ENCODE measurements around the gene PLCL2.
"Not testable (repeated sequence)": the region's sequence is repeated elsewhere in the genome, so short reads cannot be mapped to it uniquely, and the experiment has no call there.

PLCL2 gene

DNA sequence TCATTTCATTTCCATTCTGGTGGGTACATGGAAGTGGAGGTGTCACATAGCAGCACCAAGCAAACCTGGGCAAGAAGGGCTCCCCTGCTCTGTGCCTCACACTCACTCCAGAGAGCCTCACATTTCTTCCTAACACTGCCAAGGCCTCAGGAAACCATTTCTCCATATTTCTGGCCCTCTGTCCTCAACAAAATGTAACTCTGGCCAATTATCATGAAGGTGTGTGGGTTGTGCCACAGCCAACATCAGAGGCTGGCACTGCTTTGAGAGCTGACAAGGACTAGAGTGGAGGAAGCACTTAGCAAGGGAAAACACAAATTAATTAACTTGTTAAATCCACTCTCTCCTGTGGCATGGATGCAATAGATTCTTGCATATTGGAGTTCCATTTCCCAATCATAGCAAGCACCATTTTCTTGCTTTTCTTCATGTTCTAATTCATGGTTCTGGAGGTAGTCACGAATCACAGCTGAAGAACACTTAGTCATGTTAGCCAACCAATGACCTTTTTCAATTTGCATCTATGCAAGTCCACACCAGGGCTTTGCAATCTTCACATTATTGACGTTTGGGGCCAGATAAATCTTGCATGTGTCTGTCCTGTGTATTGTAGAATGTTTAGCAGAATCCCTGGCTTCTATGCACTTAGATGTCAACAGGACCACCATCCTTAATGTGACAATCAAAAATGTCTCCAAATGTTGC, 241.1 kb downstream of the PLCL2 start:
- TF ChIP-seq EZH2phosphoT487 (IDR thresholded peaks at IDR 0.05; ENCODE audit: low read depth) = no peak
- TF ChIP-seq, protein P1, sequence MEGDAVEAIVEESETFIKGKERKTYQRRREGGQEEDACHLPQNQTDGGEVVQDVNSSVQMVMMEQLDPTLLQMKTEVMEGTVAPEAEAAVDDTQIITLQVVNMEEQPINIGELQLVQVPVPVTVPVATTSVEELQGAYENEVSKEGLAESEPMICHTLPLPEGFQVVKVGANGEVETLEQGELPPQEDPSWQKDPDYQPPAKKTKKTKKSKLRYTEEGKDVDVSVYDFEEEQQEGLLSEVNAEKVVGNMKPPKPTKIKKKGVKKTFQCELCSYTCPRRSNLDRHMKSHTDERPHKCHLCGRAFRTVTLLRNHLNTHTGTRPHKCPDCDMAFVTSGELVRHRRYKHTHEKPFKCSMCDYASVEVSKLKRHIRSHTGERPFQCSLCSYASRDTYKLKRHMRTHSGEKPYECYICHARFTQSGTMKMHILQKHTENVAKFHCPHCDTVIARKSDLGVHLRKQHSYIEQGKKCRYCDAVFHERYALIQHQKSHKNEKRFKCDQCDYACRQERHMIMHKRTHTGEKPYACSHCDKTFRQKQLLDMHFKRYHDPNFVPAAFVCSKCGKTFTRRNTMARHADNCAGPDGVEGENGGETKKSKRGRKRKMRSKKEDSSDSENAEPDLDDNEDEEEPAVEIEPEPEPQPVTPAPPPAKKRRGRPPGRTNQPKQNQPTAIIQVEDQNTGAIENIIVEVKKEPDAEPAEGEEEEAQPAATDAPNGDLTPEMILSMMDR (IDR thresholded peaks at IDR 0.05; ENCODE audit: low read depth, low read length) = no peak
- Histone ChIP-seq H3K4me1 (ENCODE audit: low read length) (no peaks in the 10 kb centered on the region), H3K27me3 (ENCODE audit: low read depth, low read length) (no peaks in the 10 kb centered on the region), H3K4me3 (ENCODE audit: low read length) (no peak overlapping the region), H3K27ac (ENCODE audit: low read length) (no peak overlapping the region), H3K9me3 (ENCODE audit: insufficient read depth, low read length) (no peaks in the 10 kb centered on the region), H2AFZ (ENCODE audit: low read depth, low read length) (0 out of 2 replicates have a peak overlapping the region, but pooled peaks have one; percentile 16), H4K20me1 (ENCODE audit: insufficient read depth, low read length) (no peaks in the 10 kb centered on the region), H3K4me2 (ENCODE audit: low read length) (no peak overlapping the region), H3K79me2 (ENCODE audit: low read length) (no peaks in the 10 kb centered on the region), H3K9ac (ENCODE audit: low read length) (no peak overlapping the region), H3K36me3 (replicated peaks; ENCODE audit: low read depth, low read length) (no peaks in the 10 kb centered on the region)

- H3K4me3 ChIP-seq (ENCODE audit: low read length); H3K9ac ChIP-seq (ENCODE audit: low read length); H3K4me1 ChIP-seq (ENCODE audit: low read length); H3K4me2 ChIP-seq (ENCODE audit: low read length); H4K20me1 ChIP-seq (ENCODE audit: insufficient read depth, low read length); H3K27me3 ChIP-seq (ENCODE audit: low read depth, low read length); H3K79me2 ChIP-seq (ENCODE audit: low read length); H3K27ac ChIP-seq (ENCODE audit: low read length); H3K9me3 ChIP-seq (ENCODE audit: insufficient read depth, low read length); H2AFZ ChIP-seq (ENCODE audit: low read depth, low read length); H3K36me3 ChIP-seq (replicated peaks; ENCODE audit: low read depth, low read length): not testable (repeated sequence)
Observed at GRCh38 chr3:17128671-17129070, 243.9 kb downstream of the PLCL2 start.

- Histone ChIP-seq H4K20me1 (ENCODE audit: insufficient read depth, low read length) (no peaks in the 10 kb centered on the region), H3K9me3 (ENCODE audit: insufficient read depth, low read length) (no peaks in the 10 kb centered on the region), H3K79me2 (ENCODE audit: low read length) (no peaks in the 10 kb centered on the region), H3K27ac (ENCODE audit: low read length) (no peak overlapping the region), H2AFZ (ENCODE audit: low read depth, low read length) (no peak overlapping the region), H3K9ac (ENCODE audit: low read length) (no peak overlapping the region), H3K4me1 (ENCODE audit: low read length) (no peaks in the 10 kb centered on the region), H3K4me3 (ENCODE audit: low read length) (no peak overlapping the region), H3K4me2 (ENCODE audit: low read length) (no peak overlapping the region), H3K36me3 (replicated peaks; ENCODE audit: low read depth, low read length) (no peaks in the 10 kb centered on the region), H3K27me3 (ENCODE audit: low read depth, low read length) (no peaks in the 10 kb centered on the region)
- TF ChIP-seq EZH2phosphoT487 (IDR thresholded peaks at IDR 0.05; ENCODE audit: low read depth) = no peak
- TF ChIP-seq, protein P1 (IDR thresholded peaks at IDR 0.05; ENCODE audit: low read depth, low read length) = no peak
Observed at GRCh38 chr3:17129556-17129955, 244.8 kb downstream of the PLCL2 start.

- H4K20me1 ChIP-seq (ENCODE audit: insufficient read depth, low read length) = no peaks in the 10 kb centered on the region
- no peak overlapping the region for H3K4me2 ChIP-seq (ENCODE audit: low read length)
Observed at GRCh38 chr3:17130956-17131355, 246.2 kb downstream of the PLCL2 start.

DNA sequence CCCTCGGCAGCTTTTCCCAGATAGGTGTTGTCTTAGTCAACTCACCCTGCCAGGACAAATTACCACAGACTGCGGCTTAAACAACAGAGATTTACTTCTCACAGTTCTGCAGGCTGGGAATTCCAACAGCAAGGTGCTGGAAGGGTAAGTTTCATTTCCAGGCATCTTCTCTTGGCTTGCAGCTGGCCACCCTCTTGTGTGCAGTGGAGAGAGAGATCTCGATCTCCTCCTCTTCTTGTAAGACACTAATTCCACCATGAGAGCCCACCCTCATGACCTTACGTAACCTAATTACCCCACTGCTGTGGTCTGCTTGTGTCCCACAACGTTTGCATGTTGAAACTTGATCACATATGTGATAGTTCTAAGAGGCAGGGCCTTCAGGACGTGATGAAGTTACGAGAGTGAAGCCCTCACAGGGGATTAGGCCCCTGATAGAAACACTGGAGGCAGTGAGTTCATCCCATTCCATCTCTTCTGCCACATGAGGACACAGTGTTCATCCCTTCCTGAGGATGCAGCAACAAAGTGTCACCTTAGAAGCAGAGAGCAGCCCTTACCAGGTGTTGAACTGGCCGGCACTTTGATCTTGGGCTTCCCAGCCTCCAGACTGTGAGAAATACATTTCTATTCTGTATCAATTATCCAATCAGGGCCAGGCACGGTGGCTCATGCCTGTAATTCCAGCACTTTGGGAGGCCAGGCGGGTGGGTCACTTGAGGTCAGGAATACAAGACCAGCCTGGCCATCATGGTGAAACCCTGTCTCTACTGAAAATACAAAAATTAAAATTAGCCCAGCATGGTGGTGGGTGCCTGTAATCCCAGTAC, 247.7 kb downstream of the PLCL2 start:
- H3K79me2 ChIP-seq (ENCODE audit: low read length) = no peaks in the 10 kb centered on the region
- no peak overlapping the region for H3K9ac ChIP-seq (ENCODE audit: low read length)
- H3K27me3 ChIP-seq (ENCODE audit: low read depth, low read length) = no peaks in the 10 kb centered on the region
- H3K9me3 ChIP-seq (ENCODE audit: insufficient read depth, low read length) = no peaks in the 10 kb centered on the region
- no peak overlapping the region for H3K4me2 ChIP-seq (ENCODE audit: low read length)
- TF ChIP-seq, protein P1 (IDR thresholded peaks at IDR 0.05; ENCODE audit: low read depth, low read length) = no peak
- TF ChIP-seq EZH2phosphoT487 (IDR thresholded peaks at IDR 0.05; ENCODE audit: low read depth) = no peak
- H3K4me3 ChIP-seq (ENCODE audit: low read length) = no peak overlapping the region
- H3K27ac ChIP-seq (ENCODE audit: low read length) = no peak overlapping the region
- H3K4me1 ChIP-seq (ENCODE audit: low read length) = no peaks in the 10 kb centered on the region
- no peaks in the 10 kb centered on the region for H4K20me1 ChIP-seq (ENCODE audit: insufficient read depth, low read length)
- no peak overlapping the region for H2AFZ ChIP-seq (ENCODE audit: low read depth, low read length)
- no peaks in the 10 kb centered on the region for H3K36me3 ChIP-seq (replicated peaks; ENCODE audit: low read depth, low read length)

More at GRCh38 chr3:17130956-17131355, 246.2 kb downstream of the PLCL2 start:
- no peaks in the 10 kb centered on the region for H3K27me3 ChIP-seq (ENCODE audit: low read depth, low read length)
- TF ChIP-seq EZH2phosphoT487 (IDR thresholded peaks at IDR 0.05; ENCODE audit: low read depth) = no peak
- H3K9ac ChIP-seq (ENCODE audit: low read length) = no peak overlapping the region
- no peaks in the 10 kb centered on the region for H3K9me3 ChIP-seq (ENCODE audit: insufficient read depth, low read length)
- H3K36me3 ChIP-seq (replicated peaks; ENCODE audit: low read depth, low read length) = no peaks in the 10 kb centered on the region
- no peaks in the 10 kb centered on the region for H3K4me1 ChIP-seq (ENCODE audit: low read length)
- H3K79me2 ChIP-seq (ENCODE audit: low read length) = no peaks in the 10 kb centered on the region
- H2AFZ ChIP-seq (ENCODE audit: low read depth, low read length) = no peak overlapping the region
- H3K27ac ChIP-seq (ENCODE audit: low read length) = no peak overlapping the region
- H3K4me3 ChIP-seq (ENCODE audit: low read length) = no peak overlapping the region
